Esophagus muscularis mucosa (tissue), 2 donors: ENCODE data around the gene EXOC3.

ENCODE experiments used
- POLR2A ChIP-seq: fragments of 450-650 bp; IDR thresholded peaks from one replicate; pipeline ENCODE4 v1.6.1; 2017; ENCODE audit warnings: antibody characterized with exemption, moderate library complexity, mild to moderate bottlenecking, low read depth
- POLR2AphosphoS5 ChIP-seq, 2 donors: sonication (generic); formaldehyde crosslinking; IDR thresholded peaks; one replicate each; pipeline ENCODE4 v1.6.1; 2017; ENCODE audit warnings: antibody characterized with exemption in 2 of 2

DNA sequence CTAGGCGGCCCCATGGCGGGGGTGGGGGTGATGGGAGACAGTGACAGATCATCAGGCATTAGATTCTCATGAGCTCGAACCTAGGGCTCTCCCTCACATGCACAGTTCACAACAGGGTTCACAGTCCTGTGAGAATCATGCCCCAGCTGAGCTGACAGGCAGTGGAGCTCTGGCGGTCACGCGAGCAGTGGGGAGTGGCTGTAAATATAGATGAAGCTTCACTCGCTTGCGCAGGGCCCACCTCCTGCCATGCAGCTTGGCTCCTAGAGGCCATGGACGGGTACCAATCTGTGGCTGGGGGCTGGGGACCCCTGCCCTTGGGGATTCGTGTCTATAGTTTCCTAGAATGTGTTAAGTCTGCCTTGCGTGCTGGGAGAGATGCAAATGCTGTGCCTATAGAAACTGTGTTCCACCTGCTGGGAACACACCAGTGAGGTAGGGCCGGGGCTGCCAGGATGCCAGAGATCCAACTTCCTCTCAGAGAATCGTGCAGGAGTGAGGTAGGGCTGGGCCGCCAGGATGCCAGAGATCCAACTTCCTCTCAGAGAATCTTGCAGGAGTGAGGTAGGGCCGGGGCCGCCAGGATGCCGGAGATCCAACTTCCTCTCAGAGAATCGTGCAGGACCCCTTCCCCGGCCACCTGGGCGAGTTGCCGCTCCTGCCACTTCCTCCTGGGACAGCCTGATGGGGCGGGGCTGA lies 14.1 kb upstream of the EXOC3 start:
- no peak for TF ChIP-seq POLR2A
- TF ChIP-seq POLR2AphosphoS5 (IDR thresholded peaks at IDR 0.05) = no peak
